HFFc6 (cell line): Measurements from ENCODE around the gene HOXA4. TPM values are rescaled to one million over a fixed set of nuclear protein-coding genes. Genes with fewer than 3 reads are reported as not detected.
A peak's percentile ranks its signal among the peaks of the same experiment; 100 is the strongest.

ENCODE experiments used
- DNase-seq: peaks from one replicate; pipeline ENCODE4 v3.0.0-alpha.2; 2018
- H3K27ac Mint-ChIP-seq: 2 replicates; pipeline ENCODE4 v1.8.0; 2020; ENCODE audit warnings: mild to moderate bottlenecking, mixed read lengths
- H3K27me3 Mint-ChIP-seq: 2 replicates; pipeline ENCODE4 v1.8.0; 2021; ENCODE audit warnings: mild to moderate bottlenecking, moderate library complexity, mixed read lengths; ENCODE audit not compliant: insufficient read depth
- H3K36me3 Mint-ChIP-seq: 2 replicates; pipeline ENCODE4 v1.8.0; 2021; ENCODE audit warnings: low read depth, mixed read lengths
- H3K4me1 Mint-ChIP-seq: 2 replicates; pipeline ENCODE4 v1.8.0; 2020; ENCODE audit warnings: low read depth, mixed read lengths
- H3K4me3 Mint-ChIP-seq: 2 replicates; pipeline ENCODE4 v1.8.0; 2020; ENCODE audit warnings: mild to moderate bottlenecking, moderate library complexity, mixed read lengths
- H3K9me3 Mint-ChIP-seq: 2 replicates; pipeline ENCODE4 v1.8.0; 2020; ENCODE audit warnings: mild to moderate bottlenecking, mixed read lengths
- CTCF ChIP-seq: fragments of 200-600 bp; sonication (generic); IDR thresholded peaks from 2 replicates; pipeline ENCODE4 v1.5.0; 2021; ENCODE audit warnings: antibody characterized with exemption, mild to moderate bottlenecking
- total RNA-seq, 6 experiments: library from RNA; stranded (reverse); fragmentation: NEBNext Ultra II Directional; extraction: Animal tissue kit (Norgen Biotek cat#: 25700); gene quantifications; 2 replicates in 1 of 6; 3 replicates in 5 of 6; pipeline ENCODE4 v1.2.3, GENCODE V29; 2021

The HOXA4 gene
- total RNA-seq, 6 experiments from 2014 or later, result 0.38 to 1.0 (median 0.47) TPM

- H3K4me3 Mint-ChIP-seq, result peak overlapping the region; percentile 96
- peaks cover 59% of the 10 kb centered on the region for H3K4me1 Mint-ChIP-seq
- DNase-seq, result no peak
- H3K27me3 Mint-ChIP-seq, result peaks cover 30% of the 10 kb centered on the region
- no peak for TF ChIP-seq CTCF
- no peaks in the 10 kb centered on the region for H3K9me3 Mint-ChIP-seq
- peak overlapping the region; percentile 99 for H3K27ac Mint-ChIP-seq
- H3K36me3 Mint-ChIP-seq, result peaks cover 56% of the 10 kb centered on the region
Observed at GRCh38 chr7:27171325-27171636, 40.7 kb upstream of the HOXA4 start.

- Mint-ChIP-seq H3K4me3 (peak overlapping the region; percentile 96), H3K4me1 (peaks cover 53% of the 10 kb centered on the region), H3K27me3 (peaks cover 27% of the 10 kb centered on the region), H3K9me3 (no peaks in the 10 kb centered on the region), H3K36me3 (peaks cover 52% of the 10 kb centered on the region), H3K27ac (peak overlapping the region; percentile 99)
- no peak for DNase-seq
- no peak for TF ChIP-seq CTCF
Observed at GRCh38 chr7:27170426-27171324, 40.1 kb upstream of the HOXA4 start.

- Mint-ChIP-seq H3K27me3 (peaks cover 27% of the 10 kb centered on the region), H3K4me3 (peak overlapping the region; percentile 96), H3K9me3 (no peaks in the 10 kb centered on the region), H3K27ac (peak overlapping the region; percentile 99), H3K4me1 (peaks cover 45% of the 10 kb centered on the region), H3K36me3 (peaks cover 50% of the 10 kb centered on the region)
- peak; percentile 66 for DNase-seq
- TF ChIP-seq CTCF, result no peak
Observed at GRCh38 chr7:27169658-27170425, 39.3 kb upstream of the HOXA4 start.

GRCh38 chr7:27168265-27168947, 37.8 kb upstream of the HOXA4 start:
- Mint-ChIP-seq H3K27ac (peak overlapping the region; percentile 99), H3K4me1 (peaks cover 41% of the 10 kb centered on the region), H3K9me3 (no peaks in the 10 kb centered on the region), H3K27me3 (peaks cover 33% of the 10 kb centered on the region), H3K36me3 (peaks cover 65% of the 10 kb centered on the region), H3K4me3 (peak overlapping the region; percentile 96)
- peak; percentile 70 for DNase-seq
- TF ChIP-seq CTCF, result peak; percentile 38; the same call in 1 of the 2 replicates

- H3K4me3 Mint-ChIP-seq, result peak overlapping the region; percentile 96
- no peak for TF ChIP-seq CTCF
- H3K27me3 Mint-ChIP-seq, result peaks cover 33% of the 10 kb centered on the region
- peaks cover 41% of the 10 kb centered on the region for H3K4me1 Mint-ChIP-seq
- H3K9me3 Mint-ChIP-seq, result no peaks in the 10 kb centered on the region
- peaks cover 70% of the 10 kb centered on the region for H3K36me3 Mint-ChIP-seq
- DNase-seq, result peak; percentile 65
- peak overlapping the region; percentile 99 for H3K27ac Mint-ChIP-seq
Observed at GRCh38 chr7:27167916-27168264, 37.3 kb upstream of the HOXA4 start.
